H1 (cell line): Measurements from ENCODE around the gene PHRF1. TPM values are rescaled to one million over a fixed set of nuclear protein-coding genes. Genes with fewer than 3 reads are reported as not detected.

Source experiments
- CHD7 ChIP-seq: fragments of 300-600 bp; sonication (generic); IDR thresholded peaks from 2 replicates; pipeline ENCODE4 v1.7.1; 2012; ENCODE audit warnings: low read length, moderate library complexity, mild to moderate bottlenecking, inconsistent platforms; ENCODE audit not compliant: insufficient replicate concordance
- GABPA ChIP-seq: IDR thresholded peaks from 2 replicates; pipeline ENCODE4 v1.6.1; 2011; ENCODE audit warnings: mild to moderate bottlenecking, low read length, moderate library complexity, borderline replicate concordance; ENCODE audit not compliant: insufficient read depth
- ZNF274 ChIP-seq: IDR thresholded peaks from 2 replicates; pipeline ENCODE4 v1.7.0; 2012; ENCODE audit warnings: low read length, borderline replicate concordance; ENCODE audit errors: extremely low read depth
- polyA plus RNA-seq, 7 experiments: library from polyadenylated mRNA; depleted of rRNA in 3 of 7; stranded (reverse) in 5 of 7; unstranded in 2 of 7; fragments of >200 nt in 5 of 7; fragments of 200-250 nt in 2 of 7; gene quantifications; 1 replicate in 5 of 7; 2 replicates in 1 of 7; 4 replicates in 1 of 7; pipeline versions ENCODE4 v1.2.1 to v1.2.3, GENCODE V29; 2011 to 2013; ENCODE audit warnings: missing spikeins in 2 of 7, mixed read lengths in 2 of 7
- total RNA-seq: library from RNA; stranded (reverse); fragmentation: NEBNext Ultra II Directional; extraction: Animal tissue kit (Norgen Biotek cat#: 25700); gene quantifications from 2 replicates; pipeline ENCODE4 v1.2.1, GENCODE V29; 2021

The PHRF1 gene
- total and polyA plus RNA-seq, 2 of the 8 experiments (the other 6 are each of a cell fraction or from before 2014, with no cell fraction given): 13.4 to 37.3 TPM

- no peak for TF ChIP-seq CHD7
- no peak for TF ChIP-seq ZNF274
- TF ChIP-seq GABPA: no peak
Observed at GRCh38 chr11:601573-602245, 25.4 kb downstream of the PHRF1 start (continued).
